Esophagus squamous epithelium (tissue), 5 donors: Measurements from ENCODE around the gene PLCH2. TPM values are rescaled to one million over a fixed set of nuclear protein-coding genes. Genes with fewer than 3 reads are reported as not detected.

Experiments
- DNase-seq: peaks from one replicate; lab custom pipeline; 2025; lab: John Stamatoyannopoulos, UW
- H3K27ac ChIP-seq, 4 donors: fragments of 200-600 bp; sonication (generic); one replicate each; pipeline ENCODE4 v1.5.1; 2016 to 2019; ENCODE audit warnings: mild to moderate bottlenecking in 1 of 4
- H3K27me3 ChIP-seq, 4 donors: fragments of 200-600 bp; sonication (generic); 1 replicate in 3 of 4; 2 replicates in 1 of 4; pipeline versions ENCODE4 v1.5.1 to v1.6.0; 2017 to 2021; ENCODE audit warnings: antibody characterized with exemption in 1 of 4
- H3K36me3 ChIP-seq, 3 donors: fragments of 200-600 bp; sonication (generic); one replicate each; pipeline ENCODE4 v1.5.1; 2016 to 2019
- H3K4me1 ChIP-seq, 3 donors: fragments of 200-600 bp; sonication (generic); one replicate each; pipeline ENCODE4 v1.5.1; 2017 to 2019
- H3K4me3 ChIP-seq, 4 donors: fragments of 200-600 bp; sonication (generic); 1 replicate in 3 of 4; 2 replicates in 1 of 4; pipeline ENCODE4 v1.5.1; 2016 to 2019; ENCODE audit warnings: mild to moderate bottlenecking in 2 of 4, moderate library complexity in 1 of 4
- H3K9me3 ChIP-seq, 3 donors: fragments of 200-600 bp; sonication (generic); one replicate each; pipeline ENCODE4 v1.5.1; 2016 to 2019
- CTCF ChIP-seq, 6 experiments: fragments of 450-650 bp in 4 of 6; fragments of 200-600 bp in 2 of 6; sonication (generic) in 2 of 6; IDR thresholded peaks; one replicate each; pipeline ENCODE4 v1.5.1; 2016 to 2019; ENCODE audit warnings: antibody characterized with exemption in 6 of 6, mild to moderate bottlenecking in 4 of 6, moderate library complexity in 4 of 6
- POLR2A ChIP-seq, 4 donors: fragments of 450-650 bp; IDR thresholded peaks; one replicate each; pipeline ENCODE4 v1.6.1; 2017; ENCODE audit warnings: antibody characterized with exemption in 4 of 4, mild to moderate bottlenecking in 4 of 4, moderate library complexity in 3 of 4
- WGBS, 2 donors: methylation state at CpG; one replicate each; pipeline ENCODE4 v1.1.5; 2018; 5-methylcytosine and 5-hydroxymethylcytosine counted together
- intact Hi-C: fragments of 100-400 bp; cut with DNase I; formaldehyde crosslinking; loops from one replicate; pipeline ENCODE4 v1.15.0; 2022
- total RNA-seq, 4 donors: library from RNA; depleted of rRNA; stranded (reverse); fragments of >200 nt; gene quantifications; one replicate each; pipeline ENCODE4 v1.1.0, GENCODE V29; 2016
- donor health status: DM: yes; HTN: yes; CAD: no.

The PLCH2 gene
- total RNA-seq, 4 donors from 2014 or later = 26.1 to 34.3 (median 31.5) TPM

- no peaks in the 10 kb centered on the region for H3K9me3 ChIP-seq
- no peak overlapping the region for H3K27ac ChIP-seq
- H3K36me3 ChIP-seq = peaks cover 53 to 66% (median 54%) of the 10 kb centered on the region in 3 donors
- intact Hi-C loops = no loop called here
- no peaks in the 10 kb centered on the region for H3K27me3 ChIP-seq
- peaks cover 17 to 30% (median 27%) of the 10 kb centered on the region in 3 donors for H3K4me1 ChIP-seq
- WGBS, 2 donors = 84 to 94% methylated on average over 9 to 10 of the region's 21 CpGs
- TF ChIP-seq CTCF (IDR thresholded peaks at IDR 0.05) (no peak), POLR2A (IDR thresholded peaks at IDR 0.05) (no peak)
- no peak for DNase-seq
- H3K4me3 ChIP-seq = no peak overlapping the region
Measured at GRCh38 chr1:2520806-2521205, 44.7 kb downstream of the PLCH2 start.

- Histone ChIP-seq H3K27me3 (no peaks in the 10 kb centered on the region), H3K4me1 (peaks cover 24 to 38% (median 35%) of the 10 kb centered on the region in 3 donors), H3K9me3 (no peaks in the 10 kb centered on the region), H3K36me3 (peaks cover 38 to 52% (median 42%) of the 10 kb centered on the region in 3 donors), H3K4me3 (no peak overlapping the region), H3K27ac (no peak overlapping the region)
- DNase-seq = no peak
- WGBS, 2 donors = 89 to 93% methylated on average over 5 to 6 of the region's 7 CpGs
- intact Hi-C loops = no loop called here
- TF ChIP-seq CTCF (IDR thresholded peaks at IDR 0.05) = no peak
- TF ChIP-seq POLR2A (IDR thresholded peaks at IDR 0.05) = no peak
Measured at GRCh38 chr1:2522230-2522629, 46.1 kb downstream of the PLCH2 start.

- no peak for DNase-seq
- H3K4me1 ChIP-seq = peaks cover 35 to 49% (median 46%) of the 10 kb centered on the region in 3 donors
- peaks cover 0 to 8% (median 0%) of the 10 kb centered on the region in 4 donors for H3K27me3 ChIP-seq
- intact Hi-C loops = no loop called here
- peak overlapping the region in 1 of 4 donors; percentile 5 for H3K4me3 ChIP-seq
- peak overlapping the region in 1 of 4 donors; percentile 36 for H3K27ac ChIP-seq
- H3K36me3 ChIP-seq = peaks cover 28 to 41% (median 30%) of the 10 kb centered on the region in 3 donors
- TF ChIP-seq CTCF (IDR thresholded peaks at IDR 0.05) (no peak), POLR2A (IDR thresholded peaks at IDR 0.05) (no peak)
- 49 to 58% methylated on average over 12 to 28 of the region's 32 CpGs for WGBS, 2 donors
- H3K9me3 ChIP-seq = no peaks in the 10 kb centered on the region
Measured at GRCh38 chr1:2523191-2523890, 47.3 kb downstream of the PLCH2 start.

GRCh38 chr1:2523891-2524609 is 48.0 kb downstream of the PLCH2 start:
- Histone ChIP-seq H3K36me3 (peaks cover 21 to 34% (median 23%) of the 10 kb centered on the region in 3 donors), H3K27ac (peak overlapping the region in 1 of 4 donors; percentile 19), H3K9me3 (no peaks in the 10 kb centered on the region), H3K4me1 (peaks cover 41 to 56% (median 53%) of the 10 kb centered on the region in 3 donors), H3K27me3 (peaks cover 0 to 15% (median 0%) of the 10 kb centered on the region in 4 donors), H3K4me3 (peak overlapping the region in 1 of 4 donors; percentile 5)
- no peak for DNase-seq
- intact Hi-C loops = no loop called here
- 58 to 72% methylated on average over 8 of the region's 10 CpGs for WGBS, 2 donors
- TF ChIP-seq POLR2A (IDR thresholded peaks at IDR 0.05) = no peak
- TF ChIP-seq CTCF (IDR thresholded peaks at IDR 0.05) = no peak

- Histone ChIP-seq H3K4me3 (peak overlapping the region; percentile 77 to 96 (median 86)), H3K9me3 (no peaks in the 10 kb centered on the region), H3K27ac (peak overlapping the region; percentile 86 to 96 (median 88)), H3K27me3 (peaks cover 0 to 28% (median 0%) of the 10 kb centered on the region in 4 donors), H3K36me3 (peaks cover 10 to 19% (median 11%) of the 10 kb centered on the region in 3 donors), H3K4me1 (peaks cover 56 to 71% (median 61%) of the 10 kb centered on the region in 3 donors)
- intact Hi-C loops = no loop called here
- TF ChIP-seq CTCF (IDR thresholded peaks at IDR 0.05) (no peak), POLR2A (IDR thresholded peaks at IDR 0.05) (no peak)
- no peak for DNase-seq
- 0 to 4% methylated on average over 4 to 11 of the region's 20 CpGs for WGBS, 2 donors
Measured at GRCh38 chr1:2525572-2525919, 49.5 kb downstream of the PLCH2 start.
